Daoy (cell line): Measurements from ENCODE around the gene SNED1. TPM values are rescaled to one million over a fixed set of nuclear protein-coding genes. Genes with fewer than 3 reads are reported as not detected.

Experiments used
- DNase-seq: peaks from one replicate; pipeline ENCODE4 v3.0.0-alpha.2; 2015; ENCODE audit warnings: low read depth
- total RNA-seq: library from RNA; depleted of rRNA; stranded (reverse); fragments of >200 nt; shearing (Covaris generic); gene quantifications from 2 replicates; pipeline ENCODE4 v1.2.3, GENCODE V29; 2014

The SNED1 gene
- total RNA-seq, 1 experiment from 2014 or later, result 0.06 TPM

DNA sequence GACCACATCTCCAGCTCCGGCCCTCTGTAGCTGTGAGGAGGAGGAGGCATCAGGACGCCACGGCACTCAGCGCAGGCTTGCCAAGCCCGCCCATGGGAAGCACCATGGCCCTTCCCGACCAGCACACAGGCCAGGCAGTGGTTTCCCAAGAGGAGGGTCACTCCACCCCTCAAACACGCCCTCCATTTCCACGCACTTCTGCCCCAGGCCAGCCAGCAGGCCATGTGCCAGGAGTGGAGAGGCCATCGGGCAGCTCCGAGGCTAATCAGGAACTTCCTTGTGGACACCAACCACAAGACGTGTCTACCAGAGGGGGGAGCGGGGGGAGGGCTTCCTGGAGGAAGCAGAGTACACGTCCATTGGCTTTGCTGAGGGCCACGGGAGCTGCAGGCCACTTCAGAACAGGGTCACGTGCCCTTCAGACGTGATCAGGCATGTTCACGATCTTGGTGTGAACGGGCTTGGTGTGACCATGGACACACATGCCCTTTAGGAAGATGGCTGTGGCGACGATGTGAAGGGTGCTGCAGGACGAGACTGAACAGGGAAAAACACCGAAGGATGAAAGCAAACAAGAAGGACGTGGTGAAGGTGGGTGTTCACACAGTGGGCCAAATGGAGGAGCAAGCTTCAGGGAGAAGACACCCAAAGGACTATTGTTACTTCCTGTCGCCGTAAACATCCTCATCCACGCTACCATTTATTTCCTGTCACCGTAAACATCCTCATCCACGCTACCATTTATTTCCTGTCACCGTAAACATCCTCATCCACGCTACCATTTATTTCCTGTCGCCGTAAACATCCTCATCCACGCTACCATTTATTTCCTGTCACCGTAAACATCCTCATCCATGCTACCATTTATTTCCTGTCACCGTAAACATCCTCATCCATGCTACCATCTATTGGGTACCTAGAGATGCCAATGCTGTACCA lies 110.1 kb downstream of the SNED1 start:
- no peak for DNase-seq

- DNase-seq, result no peak
These were observed 111.0 kb downstream of the SNED1 start for GRCh38 chr2:241109210-241110088.

- DNase-seq, result no peak
These were observed 111.7 kb downstream of the SNED1 start for GRCh38 chr2:241110089-241110606.

GRCh38 chr2:241110607-241111439 lies 112.4 kb downstream of the SNED1 start:
- no peak for DNase-seq

DNA sequence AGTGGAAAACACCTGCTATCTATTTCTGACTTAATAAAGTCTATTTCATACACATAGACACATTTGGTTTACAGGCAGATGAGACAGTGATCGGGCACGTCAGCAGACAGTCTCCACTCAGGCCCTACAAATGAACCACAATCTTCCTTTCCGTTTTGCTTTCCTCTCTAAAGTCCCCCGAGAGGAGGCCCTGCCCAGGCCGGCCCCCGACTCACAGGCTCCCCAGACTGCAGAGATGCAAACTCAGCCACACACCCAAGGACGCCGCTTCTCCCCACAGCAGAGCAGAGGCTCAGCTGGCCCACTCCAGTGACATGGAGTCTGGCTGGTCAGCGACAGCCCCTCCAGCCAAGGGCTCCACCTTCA lies 113.0 kb downstream of the SNED1 start:
- no peak for DNase-seq

GRCh38 chr2:241112046-241112445 lies 113.6 kb downstream of the SNED1 start:
- DNase-seq, result no peak

DNA sequence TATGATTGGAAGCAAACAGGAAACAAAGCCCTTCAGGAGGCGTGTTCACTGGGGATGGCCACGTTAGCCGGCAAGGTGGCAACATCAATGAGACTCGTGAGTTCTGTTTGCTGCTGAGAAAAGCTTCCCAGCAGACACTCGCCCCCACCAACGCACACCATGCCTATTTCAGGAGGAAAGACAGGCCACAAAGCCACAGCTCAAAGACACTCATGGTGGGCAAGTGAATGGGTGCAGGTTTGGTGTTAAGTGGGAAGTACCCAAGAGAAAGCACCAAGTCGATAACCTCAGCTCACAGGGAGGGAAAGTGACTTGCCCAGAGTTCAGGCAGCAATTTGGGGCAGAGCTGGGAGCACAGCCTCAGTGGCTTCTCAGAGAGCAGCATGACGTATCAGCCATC lies 114.2 kb downstream of the SNED1 start:
- no peak for DNase-seq

DNA sequence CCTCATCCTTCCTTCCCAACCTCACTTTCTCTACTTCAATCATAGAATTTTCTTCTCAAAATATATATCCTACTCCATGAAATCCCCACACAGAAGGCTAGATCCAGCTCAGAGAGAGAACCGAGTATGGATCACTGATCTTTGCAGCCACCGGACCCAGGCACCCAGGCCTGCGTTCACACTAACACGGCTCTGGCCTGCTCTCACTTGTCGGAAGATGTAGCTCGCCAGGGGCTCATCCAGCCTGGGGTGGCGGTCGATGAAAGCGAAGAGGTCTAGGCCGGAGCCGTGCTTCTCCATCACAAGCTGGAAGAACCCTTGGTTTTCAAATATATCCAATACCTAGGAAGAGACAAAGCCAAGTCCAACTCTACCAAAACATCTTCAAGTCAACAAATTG lies 116.4 kb downstream of the SNED1 start:
- no peak for DNase-seq

DNA sequence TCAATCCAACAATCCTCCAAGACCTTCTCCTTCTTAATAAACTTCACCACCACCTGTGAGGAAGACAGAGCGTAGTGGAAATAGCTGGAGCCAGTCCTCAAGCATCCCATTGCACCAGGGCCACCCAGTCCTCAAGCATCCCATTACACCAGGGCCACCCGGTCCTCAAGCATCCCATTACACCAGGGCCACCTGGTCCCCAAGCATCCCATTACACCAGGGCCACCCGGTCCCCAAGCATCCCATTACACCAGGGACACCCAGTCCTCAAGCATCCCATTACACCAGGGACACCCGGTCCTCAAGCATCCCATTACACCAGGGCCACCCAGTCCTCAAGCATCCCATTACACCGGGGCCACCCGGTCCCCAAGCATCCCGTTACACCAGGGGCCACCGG lies 116.9 kb downstream of the SNED1 start:
- no peak for DNase-seq

- DNase-seq, result no peak
These were observed 118.5 kb downstream of the SNED1 start for GRCh38 chr2:241116606-241117560.

- DNase-seq, result no peak
These were observed 120.5 kb downstream of the SNED1 start for GRCh38 chr2:241118737-241119505.

GRCh38 chr2:241120440-241120839 lies 122.0 kb downstream of the SNED1 start:
- no peak for DNase-seq

GRCh38 chr2:241121008-241121407 lies 122.6 kb downstream of the SNED1 start:
- DNase-seq, result no peak

DNA sequence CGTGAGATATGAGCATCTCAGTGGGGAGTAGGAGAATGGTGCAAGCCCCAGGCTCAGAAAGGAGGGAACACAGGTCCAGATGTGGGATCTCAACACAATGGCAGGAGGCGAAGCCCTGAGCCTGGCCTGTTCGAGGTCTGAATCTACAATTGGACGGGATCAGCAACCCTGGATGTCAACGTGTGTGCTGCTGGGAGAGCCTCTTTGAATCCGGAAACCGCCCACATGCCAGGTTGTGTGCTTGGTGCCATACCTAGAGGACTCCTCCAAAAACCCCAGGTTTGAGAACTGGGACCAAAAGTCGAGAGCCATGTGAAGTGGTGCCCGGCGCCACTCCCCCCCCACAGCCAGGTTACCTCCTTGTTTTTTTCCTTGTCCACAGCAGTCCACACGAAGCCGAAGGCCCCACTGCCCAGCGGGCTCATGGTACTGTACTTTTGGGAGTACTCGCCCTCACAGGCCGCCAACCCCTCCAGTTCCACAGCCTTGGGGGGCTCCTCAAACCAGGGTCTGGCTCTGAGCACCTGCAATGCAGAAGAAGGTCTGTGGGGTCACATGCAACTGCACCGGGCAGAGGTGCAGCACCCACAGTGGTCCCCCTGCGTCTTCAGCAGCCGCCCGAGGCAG lies 124.1 kb downstream of the SNED1 start:
- DNase-seq, result no peak

DNA sequence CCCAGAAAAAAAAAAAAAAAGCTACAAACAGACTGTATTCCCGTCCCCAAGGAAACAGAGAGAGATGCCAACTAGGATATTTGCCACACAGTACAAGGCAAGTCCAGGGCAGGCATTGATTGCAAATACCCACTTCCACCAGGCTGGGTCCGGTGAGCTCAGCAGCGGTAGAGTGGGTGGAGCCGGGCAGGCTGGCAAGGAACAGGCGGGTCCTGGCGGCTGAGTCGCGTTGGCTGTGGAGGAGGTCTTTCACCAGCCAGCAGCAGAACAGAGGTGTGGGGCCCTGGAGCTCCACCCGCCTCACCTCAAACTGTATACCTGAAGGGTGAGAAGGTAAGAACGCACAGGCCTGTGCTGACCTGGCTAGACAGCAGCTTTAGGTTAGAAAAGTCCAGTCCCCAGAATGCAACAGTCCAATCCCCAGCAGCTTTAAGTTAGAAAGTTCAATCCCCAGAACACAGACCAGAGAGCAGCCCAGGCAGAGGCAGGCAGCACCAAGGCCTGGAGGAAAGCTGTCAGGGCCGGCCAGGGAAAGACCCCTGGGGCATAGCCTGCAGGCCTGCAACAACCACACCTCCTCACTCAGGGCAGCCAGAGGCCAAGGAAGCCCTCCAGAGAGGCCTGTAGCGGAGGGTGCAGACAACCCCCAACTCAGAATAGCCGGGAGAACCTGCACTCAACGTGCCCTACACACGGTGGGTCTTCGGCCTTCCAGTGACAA lies 125.6 kb downstream of the SNED1 start:
- DNase-seq, result no peak

DNA sequence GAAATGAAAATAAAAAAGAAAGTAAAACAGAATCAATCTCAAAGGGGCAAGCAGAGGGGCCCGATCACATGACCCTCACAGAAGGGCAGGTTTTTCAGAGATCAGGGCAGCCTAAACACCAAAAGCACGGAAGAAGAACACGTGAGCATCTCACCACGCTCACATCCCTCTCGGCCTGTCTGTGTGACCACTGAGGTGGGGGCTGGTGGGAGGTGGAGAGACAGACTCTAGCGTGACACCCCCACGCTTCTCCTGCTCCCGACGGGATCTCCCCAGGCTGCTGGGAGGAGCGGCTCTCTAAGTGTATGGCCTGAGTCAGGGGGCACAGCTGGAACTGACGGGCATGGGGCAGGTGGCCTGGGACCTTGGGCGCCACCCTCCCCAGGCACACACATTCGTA lies 127.2 kb downstream of the SNED1 start:
- DNase-seq, result no peak

GRCh38 chr2:241126201-241126611 lies 127.8 kb downstream of the SNED1 start:
- DNase-seq, result no peak

DNA sequence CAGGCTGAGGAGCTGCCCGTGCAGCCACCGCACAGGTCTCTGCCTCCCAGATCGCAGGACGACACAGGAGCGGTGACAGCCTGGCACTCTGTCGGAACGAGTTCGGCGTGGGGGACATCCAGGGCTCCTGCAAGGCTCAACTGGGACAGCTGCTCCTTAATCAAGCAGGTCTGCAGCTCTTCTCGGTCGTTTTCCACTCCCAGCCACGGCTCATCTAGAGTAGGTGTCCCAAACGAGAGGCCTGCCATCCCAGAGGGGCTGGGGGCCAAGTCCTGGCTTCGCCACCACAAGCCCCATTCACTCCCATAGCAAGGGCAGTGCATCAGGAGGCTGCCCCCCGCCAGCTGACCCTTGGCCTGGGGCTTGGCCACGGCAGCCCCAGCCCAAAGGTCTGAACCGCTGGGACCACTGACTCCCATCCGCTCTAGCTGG lies 128.4 kb downstream of the SNED1 start:
- no peak for DNase-seq
